ENCODE results near the gene NFYC. TPM values are rescaled to one million over a fixed set of nuclear protein-coding genes. Genes with fewer than 3 reads are reported as not detected.
A peak's percentile ranks its signal among the peaks of the same experiment; 100 is the strongest.

The NFYC gene
- total RNA-seq (2014; rRNA removed; shearing (Covaris generic)) = 43.3 and 51.0 TPM in 2 replicates

DNA sequence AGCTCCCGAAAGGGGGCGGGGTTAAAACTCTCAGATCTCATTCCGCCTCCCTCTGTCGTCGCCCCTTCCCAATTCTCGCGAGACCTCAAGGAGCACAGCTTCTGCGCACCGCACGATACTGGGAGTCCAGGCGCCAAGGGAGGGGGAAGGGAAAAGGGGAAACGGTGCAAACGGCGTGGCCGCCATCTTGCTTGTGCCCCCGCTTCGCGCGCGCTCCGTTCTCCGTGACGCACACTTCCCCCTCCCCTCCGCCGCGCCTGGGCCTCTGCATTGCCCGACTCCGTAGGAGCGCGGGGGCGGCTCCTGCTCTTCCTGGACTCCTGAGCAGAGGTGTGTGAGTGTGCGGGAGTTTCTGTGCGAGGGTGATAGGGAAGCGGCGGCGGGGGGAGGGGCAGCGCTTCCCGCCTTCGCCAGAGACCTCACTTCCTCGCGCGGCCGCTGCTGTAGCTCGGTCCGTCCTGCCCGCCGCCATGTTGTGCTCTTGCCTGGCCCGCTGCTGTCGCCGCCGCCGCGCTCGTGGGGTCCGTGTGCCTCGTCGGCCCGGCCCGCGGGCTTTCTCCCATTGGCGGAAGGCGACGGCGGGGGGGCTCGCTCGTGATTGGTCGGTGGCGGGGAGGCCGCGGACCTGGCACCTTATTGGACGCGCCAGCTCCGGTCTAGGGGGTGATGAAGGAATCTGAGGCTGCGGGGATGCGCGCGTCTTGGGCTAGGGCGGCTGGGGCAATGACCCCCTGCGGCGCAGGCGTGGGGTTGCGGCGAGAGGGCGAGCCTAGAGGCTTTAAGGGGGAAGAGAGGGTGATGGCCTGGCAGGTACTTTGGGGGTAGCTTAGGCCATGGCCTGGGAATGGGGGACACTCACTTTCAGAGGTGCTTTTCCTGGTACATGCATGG lies at the start of gene NFYC:
Gene NFYC (plus strand): TSS at position 167 of the 891 bp plus-strand sequence. CDS start 47,140 bp downstream, outside the sequence.
- no peaks in the 10 kb centered on the region for H3K36me3 ChIP-seq (replicated peaks; ENCODE audit: control insufficient read depth, insufficient read depth, low read length)

DNA sequence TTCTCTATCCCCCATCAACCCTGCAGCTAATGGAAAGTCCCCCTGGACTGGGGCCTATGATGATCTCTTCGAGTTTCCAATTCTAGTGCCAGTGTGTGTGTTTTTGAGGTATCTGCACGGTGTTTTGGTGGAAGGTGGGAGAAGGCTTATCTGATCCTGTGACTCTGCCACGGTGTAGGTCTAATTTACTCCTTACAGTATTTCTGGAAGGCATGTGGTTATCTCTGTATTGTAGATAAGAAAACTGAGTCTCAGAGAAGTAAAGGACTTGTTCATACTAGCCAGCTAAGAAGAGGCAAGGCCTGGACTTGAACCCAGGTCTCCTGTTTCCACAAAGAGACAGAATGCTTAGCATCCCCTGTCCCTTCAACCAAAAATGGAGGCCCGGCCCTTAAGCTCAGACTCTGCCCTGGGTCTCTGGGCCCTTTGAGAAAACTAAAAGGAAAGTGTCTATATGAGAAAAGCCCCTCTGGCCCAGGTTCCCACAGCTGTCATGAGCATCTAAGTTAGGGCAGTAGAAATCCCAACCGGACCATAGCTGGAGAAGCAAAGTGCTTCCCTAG lies 46.3 kb upstream of the NFYC start:
- H3K4me3 ChIP-seq (ENCODE audit: insufficient read depth, low read depth, low read length) = no peak overlapping the region
- no peaks in the 10 kb centered on the region; the same call in 1 of the 2 replicates for H3K36me3 ChIP-seq (replicated peaks; ENCODE audit: control insufficient read depth, insufficient read depth, low read length)
- no peaks in the 10 kb centered on the region for H3K27me3 ChIP-seq (ENCODE audit: control insufficient read depth, insufficient read depth, low read length)
- DNase-seq = no peak

More for the DNA sequence above, at the start of gene NFYC:
- Histone ChIP-seq H3K27me3 (ENCODE audit: control insufficient read depth, insufficient read depth, low read length) (no peaks in the 10 kb centered on the region), H3K4me3 (ENCODE audit: insufficient read depth, low read depth, low read length) (peak within 1 kb of the TSS; percentile 95)
- DNase-seq = peak; percentile 96

DNA sequence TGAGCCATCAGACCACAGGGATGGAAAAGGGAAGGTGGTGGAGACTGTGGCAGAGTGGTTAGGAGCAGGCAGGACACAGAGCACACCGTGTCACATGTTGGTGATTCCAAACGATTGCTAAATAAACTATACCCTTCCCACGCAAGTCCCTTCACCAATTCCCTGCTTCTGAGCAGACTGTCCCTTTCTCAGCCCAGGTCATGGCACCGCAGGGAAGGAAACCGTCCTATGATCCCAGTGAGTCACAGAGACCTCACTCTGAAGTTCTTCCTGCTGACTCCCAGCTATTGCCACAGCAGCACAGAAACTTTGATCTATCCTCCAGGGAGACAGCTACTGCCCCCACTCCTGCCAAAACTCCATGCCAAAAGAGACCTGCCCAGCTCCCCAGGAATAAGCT lies 45.2 kb upstream of the NFYC start:
- no peak for DNase-seq
- Histone ChIP-seq H3K36me3 (replicated peaks; ENCODE audit: control insufficient read depth, insufficient read depth, low read length) (no peaks in the 10 kb centered on the region), H3K4me3 (ENCODE audit: insufficient read depth, low read depth, low read length) (no peak overlapping the region), H3K27me3 (ENCODE audit: control insufficient read depth, insufficient read depth, low read length) (no peaks in the 10 kb centered on the region)

DNA sequence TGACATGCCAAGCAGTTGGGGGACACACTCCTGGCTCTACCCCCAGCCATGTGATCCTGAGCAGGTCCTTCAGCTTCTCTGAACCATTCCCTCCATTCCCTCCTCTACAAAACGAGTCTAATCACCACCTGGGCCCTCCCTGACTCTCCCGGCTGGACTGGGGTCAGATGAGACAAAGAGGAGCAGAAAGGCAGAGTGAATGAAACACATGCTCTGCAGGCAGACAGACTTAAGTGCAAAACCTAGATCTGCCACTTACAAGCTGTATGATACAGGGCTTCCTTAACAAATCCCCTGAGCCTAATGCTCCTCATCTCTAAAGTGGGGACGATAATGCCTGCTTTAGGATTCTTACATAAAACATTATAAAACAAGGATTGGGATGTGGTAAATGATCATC lies 43.3 kb upstream of the NFYC start:
- no peak overlapping the region for H3K4me3 ChIP-seq (ENCODE audit: insufficient read depth, low read depth, low read length)
- H3K36me3 ChIP-seq (replicated peaks; ENCODE audit: control insufficient read depth, insufficient read depth, low read length) = no peaks in the 10 kb centered on the region
- H3K27me3 ChIP-seq (ENCODE audit: control insufficient read depth, insufficient read depth, low read length) = no peaks in the 10 kb centered on the region
- no peak for DNase-seq

DNA sequence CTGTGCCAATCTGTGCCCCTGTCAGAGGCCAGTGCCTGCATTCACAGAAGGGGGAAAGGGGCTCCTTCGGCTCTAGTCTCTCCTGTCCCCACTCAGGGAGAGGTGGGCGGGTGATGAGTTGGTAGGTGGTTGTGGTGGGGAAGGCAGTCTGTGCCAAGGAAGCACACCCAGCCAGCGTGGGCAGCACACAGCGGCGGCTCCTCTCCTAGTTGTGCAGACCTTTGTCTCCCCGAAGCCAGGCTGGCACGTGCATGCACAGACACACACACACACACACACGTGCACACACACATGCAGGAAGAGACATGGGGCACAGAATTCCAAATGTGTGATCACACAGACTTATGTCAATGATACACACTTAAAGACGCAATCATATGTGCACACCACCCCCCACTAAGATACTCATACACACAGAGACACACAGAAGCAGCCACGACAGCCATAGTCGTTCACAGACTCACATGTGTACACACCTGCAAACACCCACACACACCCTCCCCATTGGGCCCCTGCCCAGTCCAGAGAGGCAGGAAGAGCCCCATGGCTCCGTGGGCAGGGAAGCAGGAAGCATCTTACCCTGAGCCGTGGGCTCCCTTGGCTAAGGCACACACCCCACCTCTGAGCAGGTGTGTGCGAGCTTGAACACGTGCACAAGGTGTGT lies 42.4 kb upstream of the NFYC start:
- Histone ChIP-seq H3K4me3 (ENCODE audit: insufficient read depth, low read depth, low read length) (no peak overlapping the region), H3K36me3 (replicated peaks; ENCODE audit: control insufficient read depth, insufficient read depth, low read length) (no peaks in the 10 kb centered on the region), H3K27me3 (ENCODE audit: control insufficient read depth, insufficient read depth, low read length) (no peaks in the 10 kb centered on the region; the same call in 1 of the 2 replicates)
- no peak for DNase-seq

DNA sequence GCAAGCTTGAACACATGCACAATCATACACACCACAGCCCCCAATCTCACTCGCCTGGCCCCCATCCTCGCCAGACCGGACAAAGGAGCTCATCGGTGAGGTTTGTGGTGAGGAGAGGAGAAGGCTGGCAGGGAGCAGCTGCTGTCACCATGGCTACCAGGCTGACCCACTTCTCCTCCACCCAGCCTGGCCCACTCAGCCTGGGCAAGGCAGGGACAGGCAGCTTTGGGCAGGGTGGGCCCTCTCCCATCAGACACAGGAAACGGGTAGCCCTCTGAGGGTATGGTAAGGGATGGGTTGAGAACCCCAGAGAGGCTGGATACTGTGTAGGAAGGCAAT lies 41.9 kb upstream of the NFYC start:
- DNase-seq = no peak
- Histone ChIP-seq H3K4me3 (ENCODE audit: insufficient read depth, low read depth, low read length) (no peak overlapping the region), H3K27me3 (ENCODE audit: control insufficient read depth, insufficient read depth, low read length) (no peaks in the 10 kb centered on the region; the same call in 1 of the 2 replicates), H3K36me3 (replicated peaks; ENCODE audit: control insufficient read depth, insufficient read depth, low read length) (no peaks in the 10 kb centered on the region)

DNA sequence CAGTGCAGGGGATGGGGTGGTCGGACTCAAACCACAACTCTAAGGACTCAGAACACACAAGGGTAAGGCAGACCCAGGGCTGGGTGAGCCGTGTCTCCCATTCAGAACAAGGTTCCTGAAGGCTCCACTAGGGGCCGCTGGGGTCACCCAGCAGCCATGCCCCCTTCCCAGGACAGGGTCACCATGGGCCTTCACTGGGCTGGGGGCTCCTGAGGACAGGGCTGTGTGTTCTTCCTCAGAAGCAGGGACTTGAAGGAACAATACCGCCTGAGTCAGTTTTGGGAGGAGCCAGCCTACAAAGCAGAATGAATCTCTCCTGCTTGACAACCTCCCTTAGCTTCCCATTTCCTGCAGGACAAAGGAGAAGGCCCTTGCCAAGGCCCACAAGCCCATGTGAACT lies 41.4 kb upstream of the NFYC start:
- H3K36me3 ChIP-seq (replicated peaks; ENCODE audit: control insufficient read depth, insufficient read depth, low read length) = no peaks in the 10 kb centered on the region
- no peak overlapping the region for H3K4me3 ChIP-seq (ENCODE audit: insufficient read depth, low read depth, low read length)
- DNase-seq = peak; percentile 88

DNA sequence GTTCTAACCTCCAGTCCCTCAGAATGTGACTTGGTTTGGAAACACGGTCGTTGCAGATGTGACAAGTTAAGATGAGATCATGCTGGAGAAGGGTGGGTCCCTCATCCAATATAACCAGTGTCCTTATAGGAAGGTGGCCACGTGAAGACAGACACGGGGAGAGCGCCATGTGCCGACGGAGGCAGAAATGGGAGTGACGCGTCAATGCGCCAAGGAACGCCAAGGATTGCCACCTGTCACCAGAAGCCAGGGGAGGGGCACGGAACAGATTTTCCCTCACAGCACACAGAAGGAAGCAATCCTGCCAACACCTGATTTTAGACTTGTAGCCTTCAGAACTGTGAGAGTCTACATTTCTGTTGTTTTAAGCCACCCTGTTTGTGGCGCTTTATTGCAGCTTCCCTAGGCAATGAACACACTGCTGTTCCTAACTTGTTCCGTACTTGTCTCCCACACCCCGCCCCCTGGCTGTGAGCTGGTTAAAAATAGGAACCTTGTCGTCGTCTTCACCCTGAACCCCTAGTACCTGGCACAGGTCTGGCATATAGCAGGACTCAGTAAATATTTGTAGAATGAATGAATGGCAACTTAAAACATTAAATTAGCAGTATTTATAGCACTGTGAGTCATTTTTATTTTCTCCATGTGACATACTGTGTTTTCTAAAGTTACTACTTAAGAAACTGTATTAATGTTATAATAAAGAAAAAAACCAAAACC lies 40.2 kb upstream of the NFYC start:
- DNase-seq = peak; percentile 57
- Histone ChIP-seq H3K27me3 (ENCODE audit: control insufficient read depth, insufficient read depth, low read length) (no peaks in the 10 kb centered on the region; the same call in 1 of the 2 replicates), H3K36me3 (replicated peaks; ENCODE audit: control insufficient read depth, insufficient read depth, low read length) (no peaks in the 10 kb centered on the region), H3K4me3 (ENCODE audit: insufficient read depth, low read depth, low read length) (no peak overlapping the region)

More for the DNA sequence above, 41.4 kb upstream of the NFYC start:
- no peaks in the 10 kb centered on the region; the same call in 1 of the 2 replicates for H3K27me3 ChIP-seq (ENCODE audit: control insufficient read depth, insufficient read depth, low read length)

DNA sequence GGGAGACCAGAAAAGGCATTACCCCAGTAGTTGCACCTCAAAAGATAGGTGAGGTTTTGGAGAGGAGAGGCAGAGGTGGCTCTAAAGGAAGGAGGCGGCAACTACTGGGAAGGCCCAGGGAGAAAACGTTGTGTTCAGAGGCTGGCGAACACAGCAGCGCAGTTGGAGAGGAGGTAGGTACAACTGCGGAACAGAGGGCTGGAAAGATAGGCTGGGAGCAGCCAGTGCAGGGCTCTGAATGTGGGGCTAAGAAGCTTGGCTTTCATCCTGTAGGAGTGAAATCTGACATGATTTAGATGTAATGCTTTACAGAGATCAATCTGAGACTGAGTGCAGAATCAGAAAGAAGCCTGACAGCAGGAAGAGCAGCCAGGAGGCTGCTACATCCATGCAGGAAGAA lies 39.0 kb upstream of the NFYC start:
- Histone ChIP-seq H3K4me3 (ENCODE audit: insufficient read depth, low read depth, low read length) (no peak overlapping the region), H3K36me3 (replicated peaks; ENCODE audit: control insufficient read depth, insufficient read depth, low read length) (no peaks in the 10 kb centered on the region), H3K27me3 (ENCODE audit: control insufficient read depth, insufficient read depth, low read length) (no peaks in the 10 kb centered on the region; the same call in 1 of the 2 replicates)
- DNase-seq = no peak

DNA sequence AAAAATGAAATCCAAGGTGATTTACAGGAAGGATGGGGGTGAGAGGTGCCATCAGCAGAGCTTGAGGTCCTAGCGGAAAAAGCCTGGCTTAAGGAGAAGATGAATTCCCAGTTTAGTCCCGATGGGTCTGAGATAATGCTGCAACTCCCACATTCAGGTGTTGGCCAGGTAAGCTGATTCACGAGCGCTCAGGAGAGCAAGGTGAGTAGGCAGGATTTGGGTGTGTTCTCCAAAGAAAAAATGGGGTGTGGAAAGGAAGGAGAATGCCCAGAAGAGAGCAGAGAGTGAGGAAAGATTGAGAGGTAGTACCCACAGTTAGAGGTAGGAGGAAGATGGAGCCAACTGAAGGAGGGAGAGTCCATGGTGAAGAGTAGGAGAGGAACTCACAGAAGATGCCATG lies 38.5 kb upstream of the NFYC start:
- no peaks in the 10 kb centered on the region; the same call in 1 of the 2 replicates for H3K27me3 ChIP-seq (ENCODE audit: control insufficient read depth, insufficient read depth, low read length)
- H3K4me3 ChIP-seq (ENCODE audit: insufficient read depth, low read depth, low read length) = no peak overlapping the region
- no peak for DNase-seq
- H3K36me3 ChIP-seq (replicated peaks; ENCODE audit: control insufficient read depth, insufficient read depth, low read length) = no peaks in the 10 kb centered on the region

DNA sequence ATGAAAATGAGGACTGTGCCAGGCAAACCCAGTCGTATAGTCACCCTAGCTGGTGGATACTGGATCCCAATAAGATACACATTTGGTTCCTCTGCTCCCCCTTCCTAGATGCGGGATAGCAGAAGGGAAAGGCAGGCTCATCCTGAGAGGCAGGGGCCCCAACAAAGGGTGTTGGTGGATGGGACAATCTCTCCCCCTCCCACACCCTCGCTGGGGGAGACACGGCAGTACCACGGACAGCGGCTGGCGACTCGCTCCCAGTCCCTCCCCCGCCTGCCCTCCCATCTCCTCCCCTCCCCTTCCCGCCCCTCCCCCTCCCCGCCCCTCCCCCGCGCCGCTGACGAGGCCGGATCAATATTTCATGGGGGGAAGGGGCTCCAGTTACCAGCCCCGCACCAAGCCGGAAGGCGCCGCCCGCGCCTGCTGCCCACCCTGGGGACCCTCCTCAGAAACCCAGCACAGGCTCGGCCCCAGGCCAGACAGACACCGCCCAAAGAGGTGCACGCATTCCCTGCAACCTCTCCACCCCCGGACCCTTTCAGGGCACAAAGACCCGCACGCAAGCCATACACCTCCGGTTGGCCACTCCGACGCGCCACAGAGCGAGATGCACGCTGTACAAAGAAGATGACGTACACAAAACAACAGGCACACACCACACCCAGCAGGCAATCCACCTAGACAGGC lies 37.5 kb upstream of the NFYC start:
- Histone ChIP-seq H3K4me3 (ENCODE audit: insufficient read depth, low read depth, low read length) (peak overlapping the region; percentile 60), H3K27me3 (ENCODE audit: control insufficient read depth, insufficient read depth, low read length) (no peaks in the 10 kb centered on the region; the same call in 1 of the 2 replicates), H3K36me3 (replicated peaks; ENCODE audit: control insufficient read depth, insufficient read depth, low read length) (no peaks in the 10 kb centered on the region)
- peak; percentile 94 for DNase-seq

DNA sequence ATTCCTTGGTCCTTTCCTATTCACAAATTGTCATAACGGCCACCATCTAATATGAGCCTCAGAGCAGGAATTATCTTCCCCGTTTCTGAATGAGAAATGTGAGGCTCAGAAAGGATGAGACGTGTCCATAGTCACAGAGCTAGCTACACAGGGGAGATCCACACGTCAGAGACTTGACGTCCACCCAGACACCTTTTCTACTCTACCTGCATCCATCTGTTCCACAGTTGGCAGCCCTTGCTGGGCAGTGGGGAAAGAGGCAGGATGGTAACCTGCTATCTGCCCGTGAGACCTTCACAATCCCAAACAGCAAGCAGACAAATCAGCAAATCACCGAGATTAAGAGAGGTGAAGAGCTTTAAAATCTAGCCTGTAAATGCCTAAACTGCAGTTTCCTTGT lies 34.5 kb upstream of the NFYC start:
- H3K36me3 ChIP-seq (replicated peaks; ENCODE audit: control insufficient read depth, insufficient read depth, low read length) = no peaks in the 10 kb centered on the region; the same call in none of the 2 replicates
- no peak for DNase-seq
- no peak overlapping the region for H3K4me3 ChIP-seq (ENCODE audit: insufficient read depth, low read depth, low read length)
- no peaks in the 10 kb centered on the region; the same call in 1 of the 2 replicates for H3K27me3 ChIP-seq (ENCODE audit: control insufficient read depth, insufficient read depth, low read length)

DNA sequence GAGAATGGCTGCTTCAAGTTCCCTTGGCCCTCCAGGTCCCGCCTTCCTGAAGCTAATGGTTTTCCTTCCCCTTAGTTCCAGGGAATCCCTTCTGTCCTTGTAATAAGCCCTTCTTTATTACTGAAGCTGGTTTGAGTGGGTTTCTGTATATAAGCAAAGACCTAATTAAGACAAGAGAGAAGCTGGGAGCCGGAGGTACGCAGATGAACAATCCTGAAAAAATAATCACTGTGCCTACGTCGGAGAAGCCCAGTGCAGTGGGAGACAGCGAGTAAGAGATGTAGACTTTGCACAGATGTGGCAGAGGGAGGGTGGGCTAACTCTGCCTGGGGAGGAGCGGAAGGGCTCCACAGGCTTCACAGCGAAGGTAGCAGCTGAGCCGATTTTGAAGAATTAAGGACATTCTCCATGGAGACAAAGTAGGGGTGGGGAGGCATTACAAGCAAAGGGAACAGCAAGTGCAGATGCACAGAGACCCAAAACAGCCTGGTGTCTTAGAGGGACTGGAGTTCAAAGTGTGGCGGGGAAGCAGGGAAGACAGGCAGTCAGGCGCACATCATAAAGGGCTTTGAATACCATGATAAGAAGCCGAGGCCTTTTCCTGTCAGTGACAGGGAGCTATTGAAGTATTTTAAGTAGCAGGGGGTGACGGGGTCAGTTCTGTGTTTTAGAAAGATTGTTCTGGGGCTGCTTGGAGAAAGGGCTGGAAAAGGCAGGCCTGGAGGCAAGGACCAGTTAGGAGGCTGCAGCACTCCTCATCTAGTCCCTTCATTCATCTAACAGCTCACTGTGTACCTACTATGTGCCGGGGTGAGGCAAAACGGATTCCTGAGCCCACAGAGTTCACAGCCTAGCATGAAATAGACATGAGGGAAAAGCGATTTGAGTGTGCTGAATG lies 32.5 kb upstream of the NFYC start:
- no peaks in the 10 kb centered on the region; the same call in none of the 2 replicates for H3K36me3 ChIP-seq (replicated peaks; ENCODE audit: control insufficient read depth, insufficient read depth, low read length)
- DNase-seq = no peak
- H3K4me3 ChIP-seq (ENCODE audit: insufficient read depth, low read depth, low read length) = no peak overlapping the region
- no peaks in the 10 kb centered on the region for H3K27me3 ChIP-seq (ENCODE audit: control insufficient read depth, insufficient read depth, low read length)
